Mesenchymal stem cell (in vitro differentiated cells and primary cell): ENCODE measurements around the gene RGS14.

Experiments
- DNase-seq: peaks from one replicate; pipeline ENCODE4 v3.0.0-alpha.2; 2013
- H2AFZ ChIP-seq: one replicate; pipeline ENCODE4 v1.6.1; 2013; ENCODE audit warnings: low read depth, mild to moderate bottlenecking, control low read depth, inconsistent platforms, low read length, moderate library complexity
- H2AK5ac ChIP-seq: 2 replicates; pipeline ENCODE4 v1.6.1; 2013; ENCODE audit warnings: low read length, moderate library complexity, mild to moderate bottlenecking, inconsistent platforms; ENCODE audit not compliant: severe bottlenecking
- H2BK120ac ChIP-seq: one replicate; pipeline ENCODE4 v1.6.1; 2013; ENCODE audit warnings: low read depth, mild to moderate bottlenecking, inconsistent platforms, low read length, moderate library complexity
- H2BK12ac ChIP-seq, 2 experiments: one replicate each; pipeline ENCODE4 v1.6.1; 2013; ENCODE audit warnings: inconsistent platforms in 2 of 2, low read length in 2 of 2, mild to moderate bottlenecking in 2 of 2, moderate library complexity in 2 of 2, control low read depth in 1 of 2
- H2BK15ac ChIP-seq: one replicate; pipeline ENCODE4 v1.6.1; 2013; ENCODE audit warnings: mild to moderate bottlenecking, low read depth, inconsistent platforms; ENCODE audit not compliant: poor library complexity, severe bottlenecking
- H2BK5ac ChIP-seq: 2 replicates; pipeline ENCODE4 v1.6.1; 2013; ENCODE audit warnings: low read depth, mild to moderate bottlenecking, low read length, control low read depth, inconsistent platforms; ENCODE audit not compliant: poor library complexity, severe bottlenecking
- H3K14ac ChIP-seq, 2 experiments: one replicate each; pipeline ENCODE4 v1.6.1; 2013; ENCODE audit warnings: inconsistent platforms in 2 of 2, low read length in 2 of 2, control low read depth in 1 of 2, mild to moderate bottlenecking in 1 of 2, moderate library complexity in 1 of 2
- H3K18ac ChIP-seq, 2 experiments: one replicate each; pipeline ENCODE4 v1.6.1; 2013; ENCODE audit warnings: inconsistent platforms in 2 of 2, low read length in 2 of 2, control low read depth in 1 of 2, low read depth in 1 of 2, mild to moderate bottlenecking in 1 of 2
- H3K23ac ChIP-seq, 2 experiments: one replicate each; pipeline ENCODE4 v1.6.1; 2013; ENCODE audit warnings: inconsistent platforms in 2 of 2, low read length in 2 of 2, mild to moderate bottlenecking in 2 of 2, moderate library complexity in 2 of 2, control low read depth in 1 of 2
- H3K27ac ChIP-seq: 2 replicates; pipeline ENCODE4 v1.5.1; 2013; ENCODE audit warnings: mild to moderate bottlenecking, moderate library complexity, low read length, control low read depth, inconsistent platforms; ENCODE audit not compliant: poor library complexity, severe bottlenecking
- H3K27me3 ChIP-seq, 2 experiments: 2 replicates each; pipeline versions ENCODE4 v1.6.1 to v1.7.0; 2013; ENCODE audit warnings: low read length in 2 of 2, mild to moderate bottlenecking in 2 of 2, moderate library complexity in 2 of 2, control low read depth in 1 of 2, inconsistent platforms in 1 of 2; ENCODE audit not compliant: control insufficient read depth in 1 of 2, insufficient read depth in 1 of 2
- H3K36me3 ChIP-seq, 2 experiments: 2 replicates each; pipeline versions ENCODE4 v1.6.1 to v1.7.0; 2013; ENCODE audit warnings: low read length in 2 of 2, control low read depth in 1 of 2, inconsistent platforms in 1 of 2, low read depth in 1 of 2, mild to moderate bottlenecking in 1 of 2; ENCODE audit not compliant: insufficient read depth in 2 of 2, control insufficient read depth in 1 of 2
- H3K4ac ChIP-seq, 2 experiments: one replicate each; pipeline ENCODE4 v1.6.1; 2013; ENCODE audit warnings: inconsistent platforms in 2 of 2, low read length in 2 of 2, mild to moderate bottlenecking in 2 of 2, moderate library complexity in 2 of 2, control low read depth in 1 of 2, low read depth in 1 of 2
- H3K4me1 ChIP-seq: 2 replicates; pipeline ENCODE4 v1.6.1; 2013; ENCODE audit warnings: low read depth, low read length, control low read depth; ENCODE audit not compliant: control insufficient read depth, insufficient read depth
- H3K4me2 ChIP-seq: 2 replicates; pipeline ENCODE4 v1.6.1; 2013; ENCODE audit warnings: low read length, mild to moderate bottlenecking, inconsistent platforms; ENCODE audit not compliant: poor library complexity, severe bottlenecking
- H3K4me3 ChIP-seq, 2 experiments: 2 replicates each; pipeline versions ENCODE4 v1.5.1 to v1.7.0; 2013; ENCODE audit warnings: low read length in 2 of 2, mild to moderate bottlenecking in 2 of 2, control low read depth in 1 of 2, low read depth in 1 of 2; ENCODE audit not compliant: insufficient read depth in 1 of 2
- H3K79me1 ChIP-seq: replicated peaks from 2 replicates; pipeline ENCODE4 v1.6.1; 2013; ENCODE audit warnings: mild to moderate bottlenecking, control low read depth, low read length, inconsistent platforms; ENCODE audit not compliant: poor library complexity, severe bottlenecking
- H3K9ac ChIP-seq: 2 replicates; pipeline ENCODE4 v1.7.0; 2013; ENCODE audit warnings: mild to moderate bottlenecking, low read length, moderate library complexity
- H3K9me3 ChIP-seq: 2 replicates; pipeline ENCODE4 v1.7.0; 2013; ENCODE audit warnings: mild to moderate bottlenecking, low read length; ENCODE audit not compliant: control insufficient read depth
- H4K8ac ChIP-seq: one replicate; pipeline ENCODE4 v1.6.1; 2013; ENCODE audit warnings: inconsistent platforms, mild to moderate bottlenecking, low read length, moderate library complexity
- H4K91ac ChIP-seq: one replicate; pipeline ENCODE4 v1.6.1; 2013; ENCODE audit warnings: mild to moderate bottlenecking, low read length, inconsistent platforms
- WGBS: methylation state at CpG from one replicate; pipeline ENCODE4 v1.1.7; 2013; ENCODE audit warnings: mixed read lengths; 5-methylcytosine and 5-hydroxymethylcytosine counted together

Gene RGS14

GRCh38 chr5:177364159-177364962, 6.6 kb downstream of the RGS14 start:
- no peak overlapping the region for H3K4me2 ChIP-seq
- H3K27me3 ChIP-seq = peaks cover 0 to 52% of the 10 kb centered on the region in 2 experiments
- H2BK15ac ChIP-seq = no peak overlapping the region
- H3K4ac ChIP-seq = peak overlapping the region; percentile 20 to 35
- H2BK12ac ChIP-seq = peak overlapping the region in 1 of 2 experiments; percentile 28
- H3K27ac ChIP-seq = no peak overlapping the region
- no peak overlapping the region for H3K9ac ChIP-seq
- H3K18ac ChIP-seq = peak overlapping the region in 1 of 2 experiments; percentile 9
- H3K9me3 ChIP-seq = no peaks in the 10 kb centered on the region
- DNase-seq = no peak
- peak overlapping the region; percentile 35 for H4K8ac ChIP-seq
- no peaks in the 10 kb centered on the region for H3K36me3 ChIP-seq
- H2AK5ac ChIP-seq = no peak overlapping the region
- H3K14ac ChIP-seq = no peak overlapping the region
- peak overlapping the region; percentile 60 for H4K91ac ChIP-seq
- peaks cover 32% of the 10 kb centered on the region for H3K4me1 ChIP-seq
- 81% methylated on average over 11 of the region's 11 CpGs for WGBS
- no peaks in the 10 kb centered on the region for H3K79me1 ChIP-seq
- no peak overlapping the region for H2AFZ ChIP-seq
- no peak overlapping the region for H2BK5ac ChIP-seq
- no peak overlapping the region for H2BK120ac ChIP-seq
- H3K23ac ChIP-seq = no peak overlapping the region
- H3K4me3 ChIP-seq = no peak overlapping the region

DNA sequence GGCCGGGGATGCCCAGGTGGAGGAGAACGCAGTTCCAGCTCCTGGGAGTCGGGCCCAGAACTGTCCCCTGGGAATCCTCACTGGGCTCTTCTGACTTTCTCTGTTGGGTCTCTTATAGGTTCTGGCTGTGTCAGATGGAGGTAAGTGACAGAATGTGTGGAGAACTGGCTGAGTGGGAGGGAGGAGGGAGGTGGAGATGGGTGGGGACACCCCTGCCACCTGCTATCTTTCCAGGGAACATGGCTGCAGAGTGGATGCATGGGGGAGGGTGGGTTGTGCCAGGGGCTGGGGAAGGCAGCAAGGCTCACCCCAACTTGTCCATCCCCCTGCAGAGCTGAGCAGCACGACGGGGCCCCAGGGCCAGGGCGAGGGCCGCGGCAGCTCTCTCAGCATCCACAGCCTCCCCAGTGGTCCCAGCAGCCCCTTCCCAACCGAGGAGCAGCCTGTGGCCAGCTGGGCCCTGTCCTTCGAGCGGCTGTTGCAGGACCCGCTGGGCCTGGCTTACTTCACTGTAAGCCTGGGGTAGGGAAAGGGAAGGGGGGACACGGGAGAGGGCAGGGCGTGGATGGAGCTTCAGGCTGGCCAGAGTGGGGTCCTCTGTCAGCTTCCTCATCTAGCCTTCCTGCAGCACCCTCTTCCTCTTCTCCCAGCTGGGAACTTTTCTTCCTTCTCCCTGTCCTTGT, 8.3 kb downstream of the RGS14 start:
- no peak overlapping the region for H2BK5ac ChIP-seq
- DNase-seq = no peak
- H3K27ac ChIP-seq = peak overlapping the region; percentile 96
- H2AFZ ChIP-seq = peak overlapping the region; percentile 8
- no peaks in the 10 kb centered on the region for H3K36me3 ChIP-seq
- peaks cover 32% of the 10 kb centered on the region for H3K4me1 ChIP-seq
- peak overlapping the region; percentile 55 for H2AK5ac ChIP-seq
- no peaks in the 10 kb centered on the region for H3K9me3 ChIP-seq
- H2BK15ac ChIP-seq = peak overlapping the region; percentile 15
- H3K4me2 ChIP-seq = peak overlapping the region; percentile 92
- H2BK12ac ChIP-seq = peak overlapping the region; percentile 29 to 92
- peak overlapping the region; percentile 80 for H3K9ac ChIP-seq
- H3K4me3 ChIP-seq = peak overlapping the region in 1 of 2 experiments; percentile 73
- peak overlapping the region; percentile 91 for H4K91ac ChIP-seq
- H4K8ac ChIP-seq = peak overlapping the region; percentile 100
- peak overlapping the region in 1 of 2 experiments; percentile 35 for H3K23ac ChIP-seq
- H2BK120ac ChIP-seq = peak overlapping the region; percentile 54
- H3K79me1 ChIP-seq = no peaks in the 10 kb centered on the region
- H3K4ac ChIP-seq = peak overlapping the region; percentile 11 to 92
- peak overlapping the region; percentile 70 to 95 for H3K18ac ChIP-seq
- H3K14ac ChIP-seq = peak overlapping the region in 1 of 2 experiments; percentile 80
- WGBS = 85% methylated on average over 11 of the region's 14 CpGs
- peaks cover 0 to 47% of the 10 kb centered on the region in 2 experiments for H3K27me3 ChIP-seq

- Histone ChIP-seq H4K91ac (peak overlapping the region; percentile 98), H4K8ac (peak overlapping the region; percentile 100), H2BK12ac (peak overlapping the region; percentile 29 to 92), H3K14ac (peak overlapping the region in 1 of 2 experiments; percentile 94), H3K4me1 (peaks cover 40% of the 10 kb centered on the region), H3K27ac (peak overlapping the region; percentile 96), H3K9me3 (no peaks in the 10 kb centered on the region), H3K27me3 (peaks cover 0 to 41% of the 10 kb centered on the region in 2 experiments), H3K4me3 (peak overlapping the region; percentile 54 to 73), H2BK15ac (peak overlapping the region; percentile 78), H3K4ac (peak overlapping the region; percentile 82 to 92), H3K79me1 (peaks cover 5% of the 10 kb centered on the region), H3K18ac (peak overlapping the region; percentile 94 to 99), H3K36me3 (no peaks in the 10 kb centered on the region), H2BK5ac (peak overlapping the region; percentile 58), H2AK5ac (peak overlapping the region; percentile 70), H3K23ac (peak overlapping the region; percentile 27 to 84), H3K9ac (peak overlapping the region; percentile 80), H2AFZ (peak overlapping the region; percentile 72), H2BK120ac (peak overlapping the region; percentile 99), H3K4me2 (peak overlapping the region; percentile 92)
- WGBS = 3% methylated on average over 21 of the region's 36 CpGs
- DNase-seq = peak; percentile 86
These were observed 9.0 kb downstream of the RGS14 start for GRCh38 chr5:177366528-177367322.
